Fibroblast of lung (primary cell): ENCODE results near the gene ARRB2. TPM values are rescaled to one million over a fixed set of nuclear protein-coding genes. Genes with fewer than 3 reads are reported as not detected.
"Not testable (repeated sequence)": the region's sequence is repeated elsewhere in the genome, so short reads cannot be mapped to it uniquely, and the experiment has no call there.

ENCODE experiments used
- DNase-seq, 2 donors: peaks; one replicate each; pipeline versions ENCODE4 v3.0.0 to v3.0.0-alpha.2; 2010; ENCODE audit warnings: low read depth in 2 of 2
- H2AFZ ChIP-seq: 2 replicates; pipeline ENCODE4 v1.5.1; 2012; ENCODE audit warnings: low read length, control low read depth, inconsistent platforms
- H3K27ac ChIP-seq: 2 replicates; pipeline ENCODE4 v1.5.1; 2011; ENCODE audit warnings: low read length, control low read depth; ENCODE audit not compliant: insufficient read depth
- H3K27me3 ChIP-seq: 2 replicates; pipeline ENCODE4 v1.5.1; 2011; ENCODE audit warnings: mild to moderate bottlenecking, low read length; ENCODE audit not compliant: control insufficient read depth, insufficient read depth
- H3K36me3 ChIP-seq: 2 replicates; pipeline ENCODE4 v1.5.1; 2011; ENCODE audit warnings: low read length; ENCODE audit not compliant: control insufficient read depth, insufficient read depth
- H3K4me1 ChIP-seq: 2 replicates; pipeline ENCODE4 v1.5.1; 2011; ENCODE audit warnings: low read length; ENCODE audit not compliant: control insufficient read depth, insufficient read depth; ENCODE audit errors: extremely low read depth
- H3K4me2 ChIP-seq: 2 replicates; pipeline ENCODE4 v1.5.1; 2011; ENCODE audit warnings: low read length, control low read depth; ENCODE audit not compliant: insufficient read depth; ENCODE audit errors: extremely low read depth
- H3K4me3 ChIP-seq, 4 experiments: fragments of 200-600 bp in 1 of 4; sonication (generic) in 1 of 4; replicated peaks in 1 of 4; 2 replicates each; pipeline ENCODE4 v1.5.1; 2011 to 2016; ENCODE audit warnings: low read length in 4 of 4, low read depth in 3 of 4, mild to moderate bottlenecking in 3 of 4, control low read depth in 2 of 4, inconsistent platforms in 1 of 4, mixed read lengths in 1 of 4; ENCODE audit not compliant: insufficient read depth in 1 of 4; ENCODE audit errors: control extremely low read depth in 1 of 4
- H3K79me2 ChIP-seq: 2 replicates; pipeline ENCODE4 v1.5.1; 2012; ENCODE audit warnings: mild to moderate bottlenecking, low read length, inconsistent platforms; ENCODE audit not compliant: control insufficient read depth, insufficient read depth
- H3K9ac ChIP-seq: 2 replicates; pipeline ENCODE4 v1.5.1; 2011; ENCODE audit warnings: mild to moderate bottlenecking, low read length, control low read depth; ENCODE audit not compliant: insufficient read depth
- H3K9me3 ChIP-seq: 2 replicates; pipeline ENCODE4 v1.5.1; 2012; ENCODE audit warnings: low read depth, low read length; ENCODE audit not compliant: control insufficient read depth, insufficient read depth
- H4K20me1 ChIP-seq: 2 replicates; pipeline ENCODE4 v1.5.1; 2011; ENCODE audit warnings: low read length; ENCODE audit not compliant: control insufficient read depth, insufficient read depth; ENCODE audit errors: extremely low read depth
- CTCF ChIP-seq, 2 donors: IDR thresholded peaks in 1 of 2; conservative IDR thresholded peaks in 1 of 2; 1 replicate in 1 of 2; 2 replicates in 1 of 2; pipeline ENCODE4 v1.5.1; 2011 to 2012; ENCODE audit warnings: low read length in 2 of 2, control low read depth in 1 of 2, inconsistent platforms in 1 of 2, low read depth in 1 of 2, mild to moderate bottlenecking in 1 of 2
- EZH2 ChIP-seq: IDR thresholded peaks from 2 replicates; pipeline ENCODE4 v1.5.1; 2012; ENCODE audit warnings: low read length, control low read depth, mild to moderate bottlenecking; ENCODE audit errors: missing control alignments
- polyA plus RNA-seq, 2 donors: library from polyadenylated mRNA; depleted of rRNA in 1 of 2; stranded (reverse) in 1 of 2; unstranded in 1 of 2; fragments of >200 nt; gene quantifications; 2 replicates each; pipeline ENCODE4 v1.2.1, GENCODE V29; 2011 to 2012; ENCODE audit warnings: missing spikeins in 1 of 2
- total RNA-seq: library from RNA; depleted of rRNA; stranded (reverse); fragments of >200 nt; gene quantifications from 2 replicates; pipeline ENCODE4 v1.2.1, GENCODE V29; 2014

ARRB2 gene
- total and polyA plus RNA-seq, 2 donors (not counting 1 experiment from before 2014, with no cell fraction given) = 2.8 to 4.6 TPM

GRCh38 chr17:4696437-4696805 lies 14.0 kb upstream of the ARRB2 start:
- Histone ChIP-seq H3K9me3 (no peaks in the 10 kb centered on the region), H3K4me3 (no peak overlapping the region), H3K27me3 (no peaks in the 10 kb centered on the region), H3K36me3 (no peaks in the 10 kb centered on the region), H3K27ac (no peak overlapping the region), H4K20me1 (no peaks in the 10 kb centered on the region), H3K4me2 (no peak overlapping the region), H3K79me2 (peaks cover 10% of the 10 kb centered on the region), H3K4me1 (no peaks in the 10 kb centered on the region), H3K9ac (no peak overlapping the region), H2AFZ (no peak overlapping the region)
- no peak for TF ChIP-seq EZH2
- no peak for TF ChIP-seq CTCF (conservative IDR thresholded peaks at IDR 0.05 in 1 of 2, IDR thresholded peaks at IDR 0.05 in 1 of 2; ENCODE audit: low read depth in 1 of 2, low read length in 2 of 2)
- DNase-seq = no peak

GRCh38 chr17:4699401-4700056 lies 10.9 kb upstream of the ARRB2 start:
- not testable (repeated sequence) for H3K27me3 ChIP-seq, H3K36me3 ChIP-seq, H3K9ac ChIP-seq, DNase-seq, H3K9me3 ChIP-seq, H3K4me2 ChIP-seq, H3K4me1 ChIP-seq, H2AFZ ChIP-seq, H3K4me3 ChIP-seq, H3K27ac ChIP-seq, H4K20me1 ChIP-seq
- H3K79me2 ChIP-seq = peaks cover 15% of the 10 kb centered on the region

- H4K20me1 ChIP-seq = no peaks in the 10 kb centered on the region
- H3K9me3 ChIP-seq = no peaks in the 10 kb centered on the region
- TF ChIP-seq CTCF (conservative IDR thresholded peaks at IDR 0.05 in 1 of 2, IDR thresholded peaks at IDR 0.05 in 1 of 2; ENCODE audit: low read depth in 1 of 2, low read length in 2 of 2) (no peak), EZH2 (no peak)
- no peaks in the 10 kb centered on the region for H3K36me3 ChIP-seq
- peaks cover 5% of the 10 kb centered on the region for H3K4me1 ChIP-seq
- H3K4me2 ChIP-seq = no peak overlapping the region
- peaks cover 15% of the 10 kb centered on the region for H3K79me2 ChIP-seq
- H3K27ac ChIP-seq = no peak overlapping the region
- no peak overlapping the region for H3K4me3 ChIP-seq
- no peak for DNase-seq
- no peak overlapping the region for H2AFZ ChIP-seq
- H3K9ac ChIP-seq = no peak overlapping the region
- H3K27me3 ChIP-seq = no peaks in the 10 kb centered on the region
These were observed 9.3 kb upstream of the ARRB2 start for GRCh38 chr17:4701116-4701515.
